Stimulated activated effector memory CD8-positive, alpha-beta T cell treated with anti-CD3 and anti-CD28 coated beads, Interleukin-12 subunit alpha, Interleukin-12 subunit beta, amount 100 ng/mL, for 72 hours (primary cell): Measurements from ENCODE around the gene DISP2.

Experiments used
- ATAC-seq: fragments of 150-1000 bp; cut with Tn5 transposase; 2 replicates; pipeline ENCODE4 v1.10.0; 2021
- DNase-seq, 2 donors: peaks; one replicate each; pipeline ENCODE4 v3.0.0; 2021 to 2022; ENCODE audit warnings: low spot score in 2 of 2
- H3K27ac Mint-ChIP-seq: one replicate; pipeline ENCODE4 v1.8.0; 2022; ENCODE audit warnings: mild to moderate bottlenecking, mixed read lengths
- H3K36me3 Mint-ChIP-seq: one replicate; pipeline ENCODE4 v1.8.0; 2022; ENCODE audit warnings: mild to moderate bottlenecking, mixed read lengths
- H3K4me1 Mint-ChIP-seq: one replicate; pipeline ENCODE4 v1.8.0; 2022; ENCODE audit warnings: mixed read lengths
- H3K4me3 Mint-ChIP-seq: one replicate; pipeline ENCODE4 v1.8.0; 2022; ENCODE audit warnings: mild to moderate bottlenecking, mixed read lengths
- H3K9me3 Mint-ChIP-seq: one replicate; pipeline ENCODE4 v1.8.0; 2022; ENCODE audit warnings: mixed read lengths

Gene DISP2, protein sequence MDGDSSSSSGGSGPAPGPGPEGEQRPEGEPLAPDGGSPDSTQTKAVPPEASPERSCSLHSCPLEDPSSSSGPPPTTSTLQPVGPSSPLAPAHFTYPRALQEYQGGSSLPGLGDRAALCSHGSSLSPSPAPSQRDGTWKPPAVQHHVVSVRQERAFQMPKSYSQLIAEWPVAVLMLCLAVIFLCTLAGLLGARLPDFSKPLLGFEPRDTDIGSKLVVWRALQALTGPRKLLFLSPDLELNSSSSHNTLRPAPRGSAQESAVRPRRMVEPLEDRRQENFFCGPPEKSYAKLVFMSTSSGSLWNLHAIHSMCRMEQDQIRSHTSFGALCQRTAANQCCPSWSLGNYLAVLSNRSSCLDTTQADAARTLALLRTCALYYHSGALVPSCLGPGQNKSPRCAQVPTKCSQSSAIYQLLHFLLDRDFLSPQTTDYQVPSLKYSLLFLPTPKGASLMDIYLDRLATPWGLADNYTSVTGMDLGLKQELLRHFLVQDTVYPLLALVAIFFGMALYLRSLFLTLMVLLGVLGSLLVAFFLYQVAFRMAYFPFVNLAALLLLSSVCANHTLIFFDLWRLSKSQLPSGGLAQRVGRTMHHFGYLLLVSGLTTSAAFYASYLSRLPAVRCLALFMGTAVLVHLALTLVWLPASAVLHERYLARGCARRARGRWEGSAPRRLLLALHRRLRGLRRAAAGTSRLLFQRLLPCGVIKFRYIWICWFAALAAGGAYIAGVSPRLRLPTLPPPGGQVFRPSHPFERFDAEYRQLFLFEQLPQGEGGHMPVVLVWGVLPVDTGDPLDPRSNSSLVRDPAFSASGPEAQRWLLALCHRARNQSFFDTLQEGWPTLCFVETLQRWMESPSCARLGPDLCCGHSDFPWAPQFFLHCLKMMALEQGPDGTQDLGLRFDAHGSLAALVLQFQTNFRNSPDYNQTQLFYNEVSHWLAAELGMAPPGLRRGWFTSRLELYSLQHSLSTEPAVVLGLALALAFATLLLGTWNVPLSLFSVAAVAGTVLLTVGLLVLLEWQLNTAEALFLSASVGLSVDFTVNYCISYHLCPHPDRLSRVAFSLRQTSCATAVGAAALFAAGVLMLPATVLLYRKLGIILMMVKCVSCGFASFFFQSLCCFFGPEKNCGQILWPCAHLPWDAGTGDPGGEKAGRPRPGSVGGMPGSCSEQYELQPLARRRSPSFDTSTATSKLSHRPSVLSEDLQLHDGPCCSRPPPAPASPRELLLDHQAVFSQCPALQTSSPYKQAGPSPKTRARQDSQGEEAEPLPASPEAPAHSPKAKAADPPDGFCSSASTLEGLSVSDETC (N-terminal part only)

DNA sequence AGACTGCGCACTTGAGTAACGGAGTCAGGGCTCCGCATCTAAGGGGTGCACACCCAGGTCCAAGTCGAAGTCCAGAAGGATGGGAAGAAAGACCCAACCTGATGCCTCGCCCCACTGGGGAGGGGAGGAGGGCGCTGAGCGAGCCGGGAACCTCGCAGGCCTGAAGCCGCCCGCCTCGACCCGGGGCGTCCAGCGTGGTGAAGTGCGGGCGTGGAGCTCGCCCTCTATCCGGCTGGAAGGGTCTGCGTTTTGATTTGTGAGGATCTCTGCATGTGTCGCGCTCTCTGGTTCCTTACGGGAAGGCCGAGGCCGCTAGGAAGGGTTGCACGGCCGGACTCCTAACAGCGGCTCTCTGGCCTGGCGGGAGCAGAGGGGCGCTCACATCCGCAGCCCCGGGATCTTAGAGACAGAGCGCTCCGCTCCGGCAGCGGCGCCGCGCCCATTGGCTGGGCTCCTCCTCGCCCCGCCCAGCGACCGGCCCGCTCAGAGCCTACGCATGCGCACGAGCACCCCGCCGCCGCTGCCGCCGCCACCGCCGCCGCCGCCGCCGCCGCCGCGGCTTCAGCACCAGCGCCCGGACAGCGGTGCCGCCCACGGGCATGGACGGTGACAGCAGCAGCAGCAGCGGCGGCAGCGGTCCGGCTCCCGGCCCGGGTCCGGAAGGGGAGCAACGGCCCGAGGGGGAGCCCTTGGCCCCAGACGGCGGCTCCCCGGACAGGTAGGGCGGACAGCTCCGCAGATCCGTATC is at the start of gene DISP2:
Gene DISP2 (plus strand): TSS at position 497 of the 748 bp plus-strand sequence. CDS start 103 bp downstream, at position 600.
- peak within 1 kb of the TSS; percentile 76 for H3K27ac Mint-ChIP-seq
- ATAC-seq: peak; percentile 89
- peak within 1 kb of the TSS; percentile 76 for H3K4me3 Mint-ChIP-seq
- H3K36me3 Mint-ChIP-seq: peaks cover 8% of the 10 kb centered on the region
- no peaks in the 10 kb centered on the region for H3K9me3 Mint-ChIP-seq
- peaks cover 11% of the 10 kb centered on the region for H3K4me1 Mint-ChIP-seq
- DNase-seq: peak; percentile 96 to 99

DNA sequence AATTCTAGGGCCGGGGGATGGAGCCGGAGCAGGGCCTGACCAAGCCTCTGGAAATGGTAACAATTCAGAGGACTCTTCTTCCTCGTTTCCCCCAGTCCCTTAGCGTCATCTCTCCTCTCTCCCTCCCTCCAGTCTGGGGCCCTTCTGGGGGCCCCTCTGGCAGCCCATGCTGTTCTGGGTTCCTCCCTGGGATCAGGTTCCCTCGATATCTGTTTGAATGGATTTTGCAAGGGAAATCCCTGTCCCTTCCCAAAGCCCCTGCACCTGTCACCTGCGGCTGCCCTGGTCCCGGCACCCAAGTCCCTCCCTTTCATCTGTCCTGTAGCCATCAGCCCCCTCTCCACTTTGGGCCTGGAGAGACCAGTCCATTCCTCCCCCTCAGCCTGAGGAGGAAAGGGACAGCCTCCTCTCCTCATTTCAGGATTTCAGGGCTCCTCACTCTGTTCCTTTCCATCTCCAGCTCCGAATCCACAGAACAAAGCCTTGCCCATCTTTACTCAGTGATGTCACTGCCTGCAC is 48.6 kb upstream of the DISP2 start:
- Mint-ChIP-seq H3K4me3 (peak overlapping the region; percentile 92), H3K36me3 (peaks cover 6% of the 10 kb centered on the region), H3K9me3 (no peaks in the 10 kb centered on the region), H3K4me1 (peaks cover 61% of the 10 kb centered on the region), H3K27ac (peak overlapping the region; percentile 96)
- DNase-seq (no peak), ATAC-seq (no peak)

DNA sequence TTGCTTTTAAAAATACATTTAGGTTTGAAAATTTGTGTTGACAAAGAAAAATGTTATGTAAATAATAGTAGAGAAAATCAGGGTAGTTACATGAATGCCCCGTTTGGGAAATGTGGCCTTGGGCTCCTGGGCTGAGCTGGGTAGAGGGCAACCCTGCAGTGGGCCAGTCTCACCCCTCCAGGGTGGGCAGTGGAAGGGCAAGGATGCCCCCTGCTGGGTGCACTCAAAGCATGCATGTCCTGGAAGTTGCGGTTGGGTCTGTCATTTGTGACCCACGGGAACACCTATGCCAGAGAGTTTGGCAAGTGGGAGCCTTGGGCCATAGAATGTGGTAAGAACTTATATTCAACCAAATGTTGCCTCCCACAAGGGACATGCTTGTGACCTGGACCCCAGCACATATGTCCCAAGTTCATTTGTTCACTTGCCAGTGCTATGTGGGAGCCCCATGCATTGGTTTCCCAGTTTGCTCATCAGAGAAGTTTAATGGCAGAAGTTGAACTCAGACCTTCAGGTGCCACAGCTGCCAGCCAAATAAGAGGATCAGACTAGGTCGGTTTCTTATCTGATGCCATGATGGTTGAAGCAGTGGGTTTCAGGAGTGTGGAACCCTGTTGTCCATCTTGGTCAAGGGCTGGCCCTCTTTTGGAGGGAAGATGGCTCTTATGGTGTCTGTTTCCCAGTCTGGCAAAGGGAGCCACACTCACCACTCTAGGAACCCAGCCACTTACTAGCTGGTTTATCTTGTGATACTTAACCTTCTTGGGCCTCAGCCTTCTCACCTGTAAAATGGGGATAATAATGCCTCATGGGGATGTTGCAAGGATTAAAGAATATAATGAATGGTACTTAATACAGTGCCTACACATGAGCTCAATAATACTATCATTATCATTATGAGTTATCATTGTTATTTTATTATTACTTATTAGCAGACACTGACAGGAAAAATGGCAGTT is 47.7 kb upstream of the DISP2 start:
- DNase-seq: peak; percentile 53 to 77
- peaks cover 6% of the 10 kb centered on the region for H3K36me3 Mint-ChIP-seq
- H3K4me3 Mint-ChIP-seq: peak overlapping the region; percentile 92
- peaks cover 53% of the 10 kb centered on the region for H3K4me1 Mint-ChIP-seq
- peak overlapping the region; percentile 96 for H3K27ac Mint-ChIP-seq
- ATAC-seq: peak; percentile 45
- no peaks in the 10 kb centered on the region for H3K9me3 Mint-ChIP-seq

- H3K9me3 Mint-ChIP-seq: no peaks in the 10 kb centered on the region
- no peak overlapping the region for H3K27ac Mint-ChIP-seq
- DNase-seq (no peak), ATAC-seq (no peak)
- H3K4me1 Mint-ChIP-seq: peaks cover 53% of the 10 kb centered on the region
- H3K4me3 Mint-ChIP-seq: no peak overlapping the region
- peaks cover 6% of the 10 kb centered on the region for H3K36me3 Mint-ChIP-seq
Measured at GRCh38 chr15:40310993-40311392, 47.0 kb upstream of the DISP2 start.

- Mint-ChIP-seq H3K9me3 (no peaks in the 10 kb centered on the region), H3K4me1 (peaks cover 44% of the 10 kb centered on the region), H3K4me3 (no peak overlapping the region), H3K36me3 (peaks cover 6% of the 10 kb centered on the region), H3K27ac (peak overlapping the region; percentile 83)
- no peak for DNase-seq
- no peak for ATAC-seq
Measured at GRCh38 chr15:40312370-40313158, 45.5 kb upstream of the DISP2 start.

GRCh38 chr15:40313531-40314398 is 44.3 kb upstream of the DISP2 start:
- Mint-ChIP-seq H3K4me3 (peak overlapping the region; percentile 27), H3K36me3 (no peaks in the 10 kb centered on the region), H3K9me3 (no peaks in the 10 kb centered on the region), H3K27ac (peak overlapping the region; percentile 83), H3K4me1 (peaks cover 39% of the 10 kb centered on the region)
- DNase-seq (no peak), ATAC-seq (peak; percentile 72)

- H3K4me1 Mint-ChIP-seq: peaks cover 29% of the 10 kb centered on the region
- no peak for ATAC-seq
- no peaks in the 10 kb centered on the region for H3K36me3 Mint-ChIP-seq
- no peak overlapping the region for H3K4me3 Mint-ChIP-seq
- no peak overlapping the region for H3K27ac Mint-ChIP-seq
- DNase-seq: no peak
- no peaks in the 10 kb centered on the region for H3K9me3 Mint-ChIP-seq
Measured at GRCh38 chr15:40314723-40315276, 43.2 kb upstream of the DISP2 start.

- no peak overlapping the region for H3K27ac Mint-ChIP-seq
- peaks cover 5% of the 10 kb centered on the region for H3K36me3 Mint-ChIP-seq
- H3K9me3 Mint-ChIP-seq: no peaks in the 10 kb centered on the region
- peaks cover 35% of the 10 kb centered on the region for H3K4me1 Mint-ChIP-seq
- H3K4me3 Mint-ChIP-seq: no peak overlapping the region
- DNase-seq (no peak), ATAC-seq (no peak)
Measured at GRCh38 chr15:40316931-40317330, 41.1 kb upstream of the DISP2 start.

DNA sequence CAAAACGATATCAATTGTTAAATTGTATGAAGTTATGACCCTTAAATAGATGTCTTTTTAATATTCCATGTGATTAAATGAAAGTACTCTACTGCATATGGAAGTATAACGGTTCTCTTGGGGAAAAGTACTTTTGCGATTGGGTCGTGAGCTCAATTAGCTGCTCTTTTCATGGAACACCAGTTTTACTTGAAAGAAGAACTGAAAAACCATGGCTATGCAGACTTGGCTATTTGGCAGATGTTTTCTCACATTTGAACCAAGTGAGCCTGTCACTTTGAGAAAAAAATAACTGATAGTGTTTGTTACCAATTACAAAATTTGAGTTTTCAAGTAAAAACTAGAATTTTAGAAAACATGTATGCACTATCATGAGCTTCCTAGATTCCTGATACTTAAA is 40.4 kb upstream of the DISP2 start:
- no peak overlapping the region for H3K27ac Mint-ChIP-seq
- H3K36me3 Mint-ChIP-seq: peaks cover 5% of the 10 kb centered on the region
- ATAC-seq (no peak), DNase-seq (no peak)
- no peak overlapping the region for H3K4me3 Mint-ChIP-seq
- no peaks in the 10 kb centered on the region for H3K9me3 Mint-ChIP-seq
- peaks cover 41% of the 10 kb centered on the region for H3K4me1 Mint-ChIP-seq

DNA sequence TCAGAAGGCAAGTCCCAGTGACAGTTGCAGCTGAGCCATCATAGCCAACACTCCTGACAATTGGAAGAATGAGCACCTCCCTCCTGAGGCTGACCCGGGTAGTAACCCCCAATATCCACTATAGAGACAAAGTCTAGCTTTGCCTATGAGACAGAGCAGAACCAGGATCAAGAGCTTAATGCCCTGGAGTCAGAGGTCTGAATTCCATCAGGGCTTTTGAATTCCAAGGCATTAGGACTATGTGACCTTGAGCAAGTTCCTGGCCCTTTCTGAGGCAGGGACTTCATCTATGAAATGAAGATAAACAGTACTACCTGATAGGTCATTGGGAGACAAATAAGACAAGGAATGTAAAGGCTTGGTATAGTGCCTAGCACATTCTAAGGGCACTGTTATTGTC is 37.6 kb upstream of the DISP2 start:
- Mint-ChIP-seq H3K36me3 (peaks cover 5% of the 10 kb centered on the region), H3K9me3 (no peaks in the 10 kb centered on the region), H3K27ac (no peak overlapping the region), H3K4me3 (no peak overlapping the region), H3K4me1 (peaks cover 36% of the 10 kb centered on the region)
- no peak for DNase-seq
- no peak for ATAC-seq

GRCh38 chr15:40320931-40321371 is 37.1 kb upstream of the DISP2 start:
- Mint-ChIP-seq H3K9me3 (no peaks in the 10 kb centered on the region), H3K36me3 (peaks cover 5% of the 10 kb centered on the region), H3K27ac (no peak overlapping the region), H3K4me3 (no peak overlapping the region), H3K4me1 (peaks cover 34% of the 10 kb centered on the region)
- ATAC-seq (peak; percentile 39), DNase-seq (peak in 1 of 2 donors; percentile 66)
